GM10847 (cell line): Measurements from ENCODE around the gene CHD1L.

ENCODE experiments used
- POLR2A ChIP-seq: IDR thresholded peaks from 2 replicates; pipeline ENCODE4 v1.6.1; 2011; ENCODE audit not compliant: insufficient read length; ENCODE audit errors: extremely low read depth

Gene CHD1L

GRCh38 chr1:147292012-147292411 is 49.5 kb downstream of the CHD1L start:
- TF ChIP-seq POLR2A, result no peak

- TF ChIP-seq POLR2A, result no peak
These were observed 50.3 kb downstream of the CHD1L start for GRCh38 chr1:147292631-147293251.

GRCh38 chr1:147297438-147297837 is 55.0 kb downstream of the CHD1L start:
- TF ChIP-seq POLR2A, result no peak

GRCh38 chr1:147316968-147317367 is 74.5 kb downstream of the CHD1L start:
- TF ChIP-seq POLR2A, result no peak

GRCh38 chr1:147334292-147334691 is 91.8 kb downstream of the CHD1L start:
- no peak for TF ChIP-seq POLR2A

GRCh38 chr1:147336291-147336690 is 93.8 kb downstream of the CHD1L start:
- no peak for TF ChIP-seq POLR2A

GRCh38 chr1:147337040-147337630 is 94.7 kb downstream of the CHD1L start:
- TF ChIP-seq POLR2A, result no peak

- no peak for TF ChIP-seq POLR2A
These were observed 96.1 kb downstream of the CHD1L start for GRCh38 chr1:147338571-147338970.

- no peak for TF ChIP-seq POLR2A
These were observed 98.8 kb downstream of the CHD1L start for GRCh38 chr1:147341246-147341645.
